Loucy (cell line): Measurements from ENCODE around the gene DNALI1.
"Not testable (repeated sequence)": the region's sequence is repeated elsewhere in the genome, so short reads cannot be mapped to it uniquely, and the experiment has no call there.

ENCODE experiments used
- H2AFZ ChIP-seq: fragments of 200-600 bp; sonication (generic); 2 replicates; pipeline ENCODE4 v1.6.0; 2016; ENCODE audit warnings: antibody characterized with exemption, mild to moderate bottlenecking, low read length, moderate library complexity
- H3F3A ChIP-seq: fragments of 200-600 bp; 2 replicates; pipeline ENCODE4 v1.6.0; 2016; ENCODE audit warnings: antibody characterized with exemption, low read depth, mild to moderate bottlenecking
- H3K27me3 ChIP-seq: fragments of 200-600 bp; sonication (generic); 2 replicates; pipeline ENCODE4 v1.6.1; 2014; ENCODE audit warnings: low read length, mild to moderate bottlenecking; ENCODE audit not compliant: insufficient read depth, poor library complexity, severe bottlenecking
- H3K36me3 ChIP-seq: fragments of 200-600 bp; sonication (generic); 2 replicates; pipeline ENCODE4 v1.6.1; 2016; ENCODE audit warnings: low read length; ENCODE audit not compliant: insufficient read depth
- H3K4me1 ChIP-seq: fragments of 200-600 bp; sonication (generic); 2 replicates; pipeline ENCODE4 v1.5.1; 2014; ENCODE audit warnings: low read length, mild to moderate bottlenecking; ENCODE audit not compliant: insufficient read depth, poor library complexity, severe bottlenecking
- H3K4me2 ChIP-seq: fragments of 200-600 bp; sonication (generic); 2 replicates; pipeline ENCODE4 v1.6.0; 2014; ENCODE audit warnings: antibody characterized with exemption, low read length, low read depth, mild to moderate bottlenecking; ENCODE audit not compliant: poor library complexity, severe bottlenecking
- H3K4me3 ChIP-seq: fragments of 200-600 bp; sonication (generic); 2 replicates; pipeline ENCODE4 v1.5.1; 2014; ENCODE audit warnings: low read length, mild to moderate bottlenecking, mixed read lengths; ENCODE audit not compliant: poor library complexity, severe bottlenecking
- H3K79me2 ChIP-seq: fragments of 200-600 bp; sonication (generic); 2 replicates; pipeline ENCODE4 v1.6.1; 2014; ENCODE audit warnings: low read length; ENCODE audit not compliant: insufficient read depth
- H3K9ac ChIP-seq: fragments of 200-600 bp; sonication (generic); 2 replicates; pipeline ENCODE4 v1.6.0; 2014; ENCODE audit warnings: mild to moderate bottlenecking, low read depth, low read length, moderate library complexity; ENCODE audit not compliant: poor library complexity, severe bottlenecking
- H3K9me2 ChIP-seq: fragments of 200-600 bp; sonication (generic); replicated peaks from 2 replicates; pipeline ENCODE4 v1.6.1; 2016; ENCODE audit warnings: low read depth, low read length, mixed read lengths
- H3K9me3 ChIP-seq: fragments of 200-600 bp; sonication (generic); 2 replicates; pipeline ENCODE4 v1.6.1; 2014; ENCODE audit warnings: mild to moderate bottlenecking, antibody characterized with exemption, low read length, low read depth; ENCODE audit not compliant: insufficient read depth
- H4K20me1 ChIP-seq: fragments of 200-600 bp; sonication (generic); 2 replicates; pipeline ENCODE4 v1.6.0; 2014; ENCODE audit warnings: antibody characterized with exemption, low read length, mild to moderate bottlenecking; ENCODE audit not compliant: insufficient read depth, poor library complexity, severe bottlenecking
- CTCF ChIP-seq: fragments of 200-600 bp; sonication (generic); conservative IDR thresholded peaks from 2 replicates; pipeline ENCODE4 v1.5.1; 2014; ENCODE audit warnings: mild to moderate bottlenecking, antibody characterized with exemption, low read length
- EZH2phosphoT487 ChIP-seq: fragments of 200-600 bp; IDR thresholded peaks from 2 replicates; pipeline ENCODE4 v1.6.1; 2018; ENCODE audit warnings: antibody characterized with exemption, mild to moderate bottlenecking, moderate library complexity, borderline replicate concordance

DNALI1 gene

GRCh38 chr1:37575692-37576091, 19.0 kb downstream of the DNALI1 start:
- Histone ChIP-seq H3K4me2 (no peak overlapping the region), H3K79me2 (no peaks in the 10 kb centered on the region), H3K9me2 (no peaks in the 10 kb centered on the region), H3K9me3 (no peaks in the 10 kb centered on the region), H3K36me3 (peaks cover 90% of the 10 kb centered on the region; the same call in 1 of the 2 replicates), H2AFZ (no peak overlapping the region), H4K20me1 (no peaks in the 10 kb centered on the region), H3K27me3 (no peaks in the 10 kb centered on the region), H3F3A (no peaks in the 10 kb centered on the region), H3K4me1 (no peaks in the 10 kb centered on the region), H3K4me3 (no peak overlapping the region), H3K9ac (no peak overlapping the region)
- TF ChIP-seq CTCF: no peak
- no peak for TF ChIP-seq EZH2phosphoT487

GRCh38 chr1:37584544-37584943, 27.8 kb downstream of the DNALI1 start:
- not testable (repeated sequence) for H3K4me1 ChIP-seq, H3K27me3 ChIP-seq, H3K79me2 ChIP-seq, H3K4me2 ChIP-seq, H3K9ac ChIP-seq, H3K9me2 ChIP-seq, H3K4me3 ChIP-seq, H2AFZ ChIP-seq, H3F3A ChIP-seq, H3K9me3 ChIP-seq, H4K20me1 ChIP-seq
- H3K36me3 ChIP-seq: peaks cover 76% of the 10 kb centered on the region

GRCh38 chr1:37588939-37589338, 32.2 kb downstream of the DNALI1 start:
- no peak overlapping the region for H3K4me3 ChIP-seq
- no peaks in the 10 kb centered on the region for H3K27me3 ChIP-seq
- H2AFZ ChIP-seq: no peak overlapping the region
- H4K20me1 ChIP-seq: peaks cover 21% of the 10 kb centered on the region
- no peak overlapping the region for H3K4me2 ChIP-seq
- H3F3A ChIP-seq: no peaks in the 10 kb centered on the region
- peaks cover 64% of the 10 kb centered on the region; the same call in 1 of the 2 replicates for H3K36me3 ChIP-seq
- no peaks in the 10 kb centered on the region for H3K9me3 ChIP-seq
- H3K79me2 ChIP-seq: peaks cover 37% of the 10 kb centered on the region
- no peaks in the 10 kb centered on the region for H3K9me2 ChIP-seq
- peaks cover 7% of the 10 kb centered on the region for H3K4me1 ChIP-seq
- H3K9ac ChIP-seq: no peak overlapping the region
- TF ChIP-seq EZH2phosphoT487: no peak
- no peak for TF ChIP-seq CTCF

GRCh38 chr1:37593726-37594125, 37.0 kb downstream of the DNALI1 start:
- H3K9me3 ChIP-seq: no peaks in the 10 kb centered on the region
- no peaks in the 10 kb centered on the region for H3K9me2 ChIP-seq
- H3K4me2 ChIP-seq: peak overlapping the region; percentile 95
- H3K4me1 ChIP-seq: peaks cover 19% of the 10 kb centered on the region
- no peaks in the 10 kb centered on the region for H3F3A ChIP-seq
- peaks cover 36% of the 10 kb centered on the region for H4K20me1 ChIP-seq
- H2AFZ ChIP-seq: no peak overlapping the region
- TF ChIP-seq EZH2phosphoT487 (no peak), CTCF (no peak)
- H3K4me3 ChIP-seq: peak overlapping the region; percentile 83
- peaks cover 32% of the 10 kb centered on the region; the same call in 1 of the 2 replicates for H3K36me3 ChIP-seq
- H3K79me2 ChIP-seq: peaks cover 51% of the 10 kb centered on the region
- peak overlapping the region; percentile 83 for H3K9ac ChIP-seq
- no peaks in the 10 kb centered on the region for H3K27me3 ChIP-seq
